A673 (cell line): ENCODE results near the gene CAPN11. TPM values are rescaled to one million over a fixed set of nuclear protein-coding genes. Genes with fewer than 3 reads are reported as not detected.

Experiments used
- BruUV-seq: library from RNA; stranded (reverse); fragments of 400-500 nt; replicated peaks from 2 replicates; lab custom pipeline; 2021; lab: Mats Ljungman, UMichigan
- CTCF ChIA-PET: fragments of 300-600 bp; sonication (Branson Sonifier 250); formaldehyde crosslinking; loops from one replicate; lab custom pipeline; 2022; ENCODE audit warnings: antibody characterized with exemption; lab: Charles Lee
- POLR2A ChIA-PET: fragments of 300-600 bp; sonication (Branson Sonifier 250); formaldehyde crosslinking; loops from one replicate; lab custom pipeline; 2022; ENCODE audit warnings: antibody characterized with exemption; ENCODE audit not compliant: low non-redundant PET; lab: Charles Lee
- DNase-seq: peaks from one replicate; pipeline ENCODE4 v3.0.0-alpha.2; 2015; ENCODE audit warnings: low spot score
- H3K27ac ChIP-seq: fragments of 200-600 bp; sonication (generic); 2 replicates; pipeline ENCODE4 v1.5.1; 2016; ENCODE audit warnings: mixed run types, low read depth, mild to moderate bottlenecking, mixed read lengths, antibody characterized with exemption, low read length; ENCODE audit not compliant: poor library complexity, severe bottlenecking
- H3K27me3 ChIP-seq: fragments of 200-600 bp; sonication (generic); replicated peaks from 2 replicates; pipeline ENCODE4 v1.6.1; 2017; ENCODE audit warnings: mixed run types, low read depth, mild to moderate bottlenecking, mixed read lengths, antibody characterized with exemption, low read length; ENCODE audit not compliant: insufficient read depth, poor library complexity
- H3K36me3 ChIP-seq: fragments of 200-600 bp; sonication (generic); 2 replicates; pipeline ENCODE4 v1.6.1; 2016; ENCODE audit warnings: mixed run types, mild to moderate bottlenecking, mixed read lengths, antibody characterized with exemption, low read length; ENCODE audit not compliant: insufficient read depth, poor library complexity, severe bottlenecking
- H3K4me1 ChIP-seq: fragments of 200-600 bp; sonication (generic); 2 replicates; pipeline ENCODE4 v1.6.1; 2017; ENCODE audit warnings: mixed run types, mild to moderate bottlenecking, mixed read lengths, antibody characterized with exemption, low read length; ENCODE audit not compliant: insufficient read depth, poor library complexity, severe bottlenecking
- H3K4me3 ChIP-seq: fragments of 200-600 bp; sonication (generic); 2 replicates; pipeline ENCODE4 v1.5.1; 2016; ENCODE audit warnings: low read depth, mixed run types, mild to moderate bottlenecking, mixed read lengths, low read length; ENCODE audit not compliant: poor library complexity, severe bottlenecking
- H3K9me3 ChIP-seq: fragments of 200-600 bp; sonication (generic); 2 replicates; pipeline ENCODE4 v1.6.1; 2016; ENCODE audit warnings: mixed run types, low read depth, mild to moderate bottlenecking, mixed read lengths, antibody characterized with exemption, low read length; ENCODE audit not compliant: poor library complexity, severe bottlenecking
- EZH2 ChIP-seq: fragments of 200-600 bp; sonication (generic); IDR thresholded peaks from 2 replicates; pipeline ENCODE4 v1.6.1; 2017; ENCODE audit warnings: borderline replicate concordance, low read depth, mild to moderate bottlenecking, mixed read lengths, antibody characterized with exemption, low read length; ENCODE audit not compliant: poor library complexity, severe bottlenecking
- intact Hi-C: fragments of 100-400 bp; cut with micrococcal nuclease; formaldehyde crosslinking; loops from one replicate; pipeline ENCODE4 v1.10.0; 2022; ENCODE audit not compliant: unreplicated experiment
- total RNA-seq: library from RNA; stranded (reverse); gene quantifications from 2 replicates; pipeline ENCODE4 v1.2.3, GENCODE V29; 2021
- TF ChIP-seq, protein P1 (sequence below): fragments of 300-800, 200-600 bp; sonication (generic); conservative IDR thresholded peaks from 2 replicates; pipeline ENCODE4 v1.5.1; 2017; ENCODE audit warnings: low read depth, mild to moderate bottlenecking, antibody characterized with exemption, low read length, moderate library complexity, mixed read lengths

CAPN11 gene
- total RNA-seq, 1 experiment from 2014 or later, result not detected

DNA sequence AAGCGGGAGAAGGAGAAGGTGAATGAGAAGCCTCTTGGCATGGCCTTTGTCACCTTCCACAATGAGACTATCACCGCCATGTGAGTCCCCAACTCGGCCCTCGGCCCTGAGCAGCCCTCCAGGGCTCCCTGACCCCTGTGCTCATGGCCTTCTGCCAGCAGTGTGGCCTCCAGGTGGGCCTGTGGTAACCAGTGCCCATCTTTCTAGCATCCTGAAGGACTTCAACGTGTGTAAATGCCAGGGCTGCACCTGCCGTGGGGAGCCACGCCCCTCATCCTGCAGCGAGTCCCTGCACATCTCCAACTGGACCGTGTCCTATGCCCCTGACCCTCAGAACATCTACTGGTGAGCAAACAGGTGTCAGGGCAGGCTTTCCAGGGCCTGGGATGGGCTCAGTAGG lies 10.3 kb upstream of the CAPN11 start:
- no peak for DNase-seq
- no peak overlapping the region for H3K4me3 ChIP-seq
- H3K27me3 ChIP-seq, result no peaks in the 10 kb centered on the region
- BruUV-seq, result no TSS peak
- no peaks in the 10 kb centered on the region for H3K4me1 ChIP-seq
- H3K27ac ChIP-seq, result no peak overlapping the region
- TF ChIP-seq, protein P1, sequence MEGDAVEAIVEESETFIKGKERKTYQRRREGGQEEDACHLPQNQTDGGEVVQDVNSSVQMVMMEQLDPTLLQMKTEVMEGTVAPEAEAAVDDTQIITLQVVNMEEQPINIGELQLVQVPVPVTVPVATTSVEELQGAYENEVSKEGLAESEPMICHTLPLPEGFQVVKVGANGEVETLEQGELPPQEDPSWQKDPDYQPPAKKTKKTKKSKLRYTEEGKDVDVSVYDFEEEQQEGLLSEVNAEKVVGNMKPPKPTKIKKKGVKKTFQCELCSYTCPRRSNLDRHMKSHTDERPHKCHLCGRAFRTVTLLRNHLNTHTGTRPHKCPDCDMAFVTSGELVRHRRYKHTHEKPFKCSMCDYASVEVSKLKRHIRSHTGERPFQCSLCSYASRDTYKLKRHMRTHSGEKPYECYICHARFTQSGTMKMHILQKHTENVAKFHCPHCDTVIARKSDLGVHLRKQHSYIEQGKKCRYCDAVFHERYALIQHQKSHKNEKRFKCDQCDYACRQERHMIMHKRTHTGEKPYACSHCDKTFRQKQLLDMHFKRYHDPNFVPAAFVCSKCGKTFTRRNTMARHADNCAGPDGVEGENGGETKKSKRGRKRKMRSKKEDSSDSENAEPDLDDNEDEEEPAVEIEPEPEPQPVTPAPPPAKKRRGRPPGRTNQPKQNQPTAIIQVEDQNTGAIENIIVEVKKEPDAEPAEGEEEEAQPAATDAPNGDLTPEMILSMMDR, result no peak
- TF ChIP-seq EZH2, result no peak
- no peaks in the 10 kb centered on the region for H3K9me3 ChIP-seq
- CTCF ChIA-PET, result no interaction called here
- intact Hi-C loops, result no loop called here
- POLR2A ChIA-PET, result no interaction called here
- no peaks in the 10 kb centered on the region for H3K36me3 ChIP-seq

DNA sequence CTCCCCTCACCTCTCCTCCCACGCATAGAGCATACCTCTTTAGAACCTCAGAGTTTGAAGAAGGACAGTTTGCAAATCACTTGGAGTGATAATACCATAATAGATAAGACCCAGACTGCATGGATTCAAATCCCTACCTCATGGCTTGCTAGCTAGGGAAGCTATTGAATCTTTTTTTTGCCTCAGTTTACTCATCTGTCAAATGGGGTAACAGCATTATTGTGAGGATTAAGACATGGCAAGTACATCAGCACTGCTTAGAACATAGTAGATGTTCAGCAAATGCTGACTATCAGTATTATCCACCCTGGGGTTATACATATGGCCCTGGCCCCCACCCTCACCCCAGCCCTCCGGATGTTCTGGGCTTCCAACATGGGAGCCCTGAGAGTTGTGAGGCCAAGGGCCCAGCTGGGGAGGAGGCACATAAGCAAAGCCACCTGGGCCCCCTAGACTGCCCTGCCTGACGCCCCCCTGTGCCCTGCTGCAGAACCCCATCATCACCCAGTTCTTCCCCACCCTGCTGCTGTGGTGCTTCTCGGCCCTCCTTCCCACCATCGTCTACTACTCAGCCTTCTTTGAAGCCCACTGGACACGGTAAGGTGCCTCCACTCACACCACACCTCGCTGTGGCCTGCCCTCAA lies 9.1 kb upstream of the CAPN11 start:
- no peak overlapping the region for H3K4me3 ChIP-seq
- CTCF ChIA-PET, result no interaction called here
- BruUV-seq, result no TSS peak

DNA sequence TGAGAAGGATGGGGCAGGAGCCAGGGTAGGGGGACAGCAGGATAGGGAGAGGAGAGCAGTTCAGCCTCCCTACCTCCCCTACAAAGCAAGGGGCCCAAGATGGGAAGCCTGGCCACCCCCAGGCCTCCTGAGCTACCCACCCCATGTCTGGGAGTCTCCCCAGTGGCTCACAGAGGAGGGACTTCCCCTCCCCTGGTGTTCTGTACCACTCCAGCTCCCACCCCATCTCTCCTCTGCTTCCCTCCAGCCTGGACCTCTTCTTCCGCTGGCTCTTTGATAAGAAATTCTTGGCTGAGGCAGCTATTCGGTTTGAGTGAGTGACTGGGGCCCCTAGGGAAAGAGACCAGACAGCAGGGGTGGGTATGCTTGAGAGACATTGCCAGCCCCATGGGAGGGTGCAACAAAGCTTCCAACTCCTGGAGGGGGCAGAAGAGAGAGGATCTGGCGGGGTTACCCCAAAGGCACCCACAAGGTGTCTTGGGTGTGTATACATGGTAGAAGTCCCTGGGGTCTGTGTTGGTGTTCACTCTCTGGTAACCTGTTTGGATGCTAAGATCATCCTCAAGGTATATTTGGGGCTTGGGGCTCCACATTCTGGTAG lies 8.2 kb upstream of the CAPN11 start:
- ChIA-PET CTCF (interaction anchor here (0.6 kb wide), 1 partner anchor 17 kb away, joined by 3 read pairs; no protein-coding TSS in a partner anchor), POLR2A (no interaction called here)
- Histone ChIP-seq H3K4me1 (no peaks in the 10 kb centered on the region), H3K4me3 (no peak overlapping the region), H3K9me3 (no peaks in the 10 kb centered on the region), H3K27ac (no peak overlapping the region), H3K27me3 (no peaks in the 10 kb centered on the region), H3K36me3 (no peaks in the 10 kb centered on the region)
- intact Hi-C loops, result loop anchor here (5.0 kb wide), 1 partner anchor 378 kb away; the partner anchor contains the start of gene VEGFA
- no peak for DNase-seq
- BruUV-seq, result no TSS peak
- TF ChIP-seq, protein P1, result no peak
- no peak for TF ChIP-seq EZH2

More for the DNA sequence above, 9.1 kb upstream of the CAPN11 start:
- intact Hi-C loops, result loop anchor here (5.0 kb wide), 1 partner anchor 377 kb away; the partner anchor contains the start of gene VEGFA
- no peaks in the 10 kb centered on the region for H3K4me1 ChIP-seq
- no peaks in the 10 kb centered on the region for H3K9me3 ChIP-seq
- POLR2A ChIA-PET, result no interaction called here
- H3K27ac ChIP-seq, result no peak overlapping the region
- no peaks in the 10 kb centered on the region for H3K36me3 ChIP-seq
- H3K27me3 ChIP-seq, result no peaks in the 10 kb centered on the region
- DNase-seq, result no peak
- no peak for TF ChIP-seq EZH2
- TF ChIP-seq, protein P1, result no peak
